ENCODE results near the gene MOB3A.
A peak's percentile ranks its signal among the peaks of the same experiment; 100 is the strongest.
"Not testable (repeated sequence)": the region's sequence is repeated elsewhere in the genome, so short reads cannot be mapped to it uniquely, and the experiment has no call there.

MOB3A gene

DNA sequence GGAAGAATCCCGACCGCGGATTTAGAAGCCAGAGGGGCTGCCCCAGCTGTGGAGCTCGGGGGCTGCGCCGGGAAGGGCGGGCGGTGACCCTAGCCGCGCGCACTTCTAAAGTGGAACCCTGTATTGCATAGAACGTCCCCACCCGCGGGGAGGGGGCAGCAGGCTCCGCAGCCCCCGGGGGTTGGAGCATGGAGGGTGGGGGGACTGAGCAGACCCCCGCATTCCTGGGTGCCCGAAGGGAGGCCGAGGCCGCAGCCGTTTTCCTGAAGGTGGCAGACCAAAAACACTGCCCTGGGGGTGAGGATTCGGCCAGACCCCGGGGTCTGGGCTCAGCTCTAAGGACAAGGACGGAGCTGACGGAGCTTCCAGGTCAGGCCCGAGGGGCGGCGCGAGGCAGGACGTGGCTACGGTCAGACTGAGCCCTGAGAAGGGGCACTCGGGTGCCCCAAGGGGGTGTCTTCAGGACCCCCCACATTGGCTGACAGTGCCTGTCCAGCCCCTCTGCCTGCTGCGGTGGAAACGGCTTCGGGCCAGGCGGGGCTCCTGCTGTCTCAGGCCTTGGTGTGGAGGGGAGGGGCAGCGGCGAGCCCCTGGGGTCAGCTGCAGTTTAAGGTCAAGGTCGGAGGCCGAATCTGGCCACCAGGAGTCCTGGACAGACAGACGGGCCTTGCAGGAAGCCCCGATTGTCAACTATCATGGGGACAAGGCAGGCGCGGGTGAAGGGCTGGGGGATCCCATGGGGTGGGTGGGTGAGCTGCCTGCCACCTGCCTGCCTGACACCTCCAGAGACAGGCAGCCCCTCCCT, 57.6 kb downstream of the MOB3A start:
- H3K4me1 ChIP-seq (ENCODE audit: insufficient read depth, insufficient read length), result peaks cover 42% of the 10 kb centered on the region
- no peaks in the 10 kb centered on the region for H3K27me3 ChIP-seq (ENCODE audit: insufficient read depth, insufficient read length)
- H3K4me3 ChIP-seq (ENCODE audit: insufficient read length, low read depth), result no peak overlapping the region
- DNase-seq (ENCODE audit: low read depth, low spot score), result no peak
- peak overlapping the region; percentile 42 for H3K9ac ChIP-seq (ENCODE audit: insufficient read length, low read depth)
- no peak for TF ChIP-seq SUZ12 (IDR thresholded peaks at IDR 0.05; ENCODE audit: extremely low read depth, insufficient read depth, insufficient read length)
- no peak for TF ChIP-seq ZNF274 (IDR thresholded peaks at IDR 0.05; ENCODE audit: low read depth, low read length)
- TF ChIP-seq YY1 (IDR thresholded peaks at IDR 0.05; ENCODE audit: insufficient read depth, insufficient read length), result no peak
- peaks cover 58% of the 10 kb centered on the region for H3K36me3 ChIP-seq (ENCODE audit: insufficient read depth, insufficient read length, low read length)
- H3K9me3 ChIP-seq (ENCODE audit: insufficient read depth, low read length), result no peaks in the 10 kb centered on the region

DNA sequence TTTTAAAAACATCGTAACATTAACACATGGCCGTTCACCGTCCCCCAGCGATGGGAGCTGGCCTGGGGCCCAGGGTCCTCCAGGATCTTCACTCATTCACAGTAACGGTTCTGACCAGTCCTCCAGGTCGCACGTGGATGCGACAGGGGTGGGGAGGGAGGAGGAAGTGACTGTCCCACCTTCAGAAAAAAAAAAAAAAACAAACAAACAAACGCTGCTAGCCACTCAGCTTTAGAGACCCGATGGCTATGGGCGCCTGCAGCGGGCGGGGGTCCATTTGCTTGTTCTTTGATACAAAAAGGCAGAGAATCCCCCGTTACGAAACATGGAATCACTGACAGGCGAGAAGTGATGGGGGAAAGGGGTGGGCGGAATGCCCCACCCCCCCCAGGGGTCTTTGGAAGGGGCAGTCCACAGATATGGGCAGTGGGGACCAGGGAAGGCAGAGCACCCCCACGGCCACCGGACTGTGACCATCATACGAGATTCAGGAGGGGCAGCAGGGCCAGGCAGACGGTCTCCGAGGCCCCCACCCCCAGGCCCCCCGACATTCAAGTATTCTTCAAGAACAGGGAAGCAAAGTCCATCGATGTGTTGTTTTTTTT, 58.4 kb downstream of the MOB3A start:
- Histone ChIP-seq H3K9ac (ENCODE audit: insufficient read length, low read depth) (no peak overlapping the region), H3K27me3 (ENCODE audit: insufficient read depth, insufficient read length) (no peaks in the 10 kb centered on the region), H3K9me3 (ENCODE audit: insufficient read depth, low read length) (no peaks in the 10 kb centered on the region), H3K4me1 (ENCODE audit: insufficient read depth, insufficient read length) (peaks cover 38% of the 10 kb centered on the region), H3K4me3 (ENCODE audit: insufficient read length, low read depth) (no peak overlapping the region), H3K36me3 (ENCODE audit: insufficient read depth, insufficient read length, low read length) (peaks cover 51% of the 10 kb centered on the region)
- DNase-seq (ENCODE audit: low read depth, low spot score), result no peak
- TF ChIP-seq ZNF274 (IDR thresholded peaks at IDR 0.05; ENCODE audit: low read depth, low read length), result no peak
- no peak for TF ChIP-seq YY1 (IDR thresholded peaks at IDR 0.05; ENCODE audit: insufficient read depth, insufficient read length)
- TF ChIP-seq SUZ12 (IDR thresholded peaks at IDR 0.05; ENCODE audit: extremely low read depth, insufficient read depth, insufficient read length), result no peak

DNA sequence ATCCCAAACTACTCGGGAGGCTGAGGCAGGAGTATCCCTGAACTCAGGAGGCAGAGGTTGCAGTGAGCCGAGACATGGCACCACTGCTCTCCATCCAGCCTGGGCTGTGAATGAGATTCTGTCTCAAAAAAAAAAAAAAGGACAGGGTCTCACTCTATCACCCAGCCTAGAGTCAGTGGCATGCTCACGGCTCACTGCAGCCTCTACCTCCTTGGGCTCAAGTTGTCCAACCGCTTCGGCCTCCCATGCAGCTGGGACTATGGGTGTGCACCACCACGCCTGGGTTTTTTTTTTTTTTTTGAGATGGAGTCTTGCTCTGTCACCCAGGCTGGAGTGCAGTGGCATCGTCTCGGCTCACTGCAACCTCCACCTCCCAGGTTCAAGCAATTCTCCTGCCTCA, 59.7 kb downstream of the MOB3A start:
- Histone ChIP-seq H3K27me3 (ENCODE audit: insufficient read depth, insufficient read length) (no peaks in the 10 kb centered on the region), H3K4me3 (ENCODE audit: insufficient read length, low read depth) (no peak overlapping the region), H3K36me3 (ENCODE audit: insufficient read depth, insufficient read length, low read length) (peaks cover 41% of the 10 kb centered on the region), H3K9ac (ENCODE audit: insufficient read length, low read depth) (no peak overlapping the region), H3K9me3 (ENCODE audit: insufficient read depth, low read length) (no peaks in the 10 kb centered on the region), H3K4me1 (ENCODE audit: insufficient read depth, insufficient read length) (peaks cover 42% of the 10 kb centered on the region)
- no peak for DNase-seq (ENCODE audit: low read depth, low spot score)
- TF ChIP-seq SUZ12 (IDR thresholded peaks at IDR 0.05; ENCODE audit: extremely low read depth, insufficient read depth, insufficient read length) (no peak), ZNF274 (IDR thresholded peaks at IDR 0.05; ENCODE audit: low read depth, low read length) (no peak), YY1 (IDR thresholded peaks at IDR 0.05; ENCODE audit: insufficient read depth, insufficient read length) (no peak)

DNA sequence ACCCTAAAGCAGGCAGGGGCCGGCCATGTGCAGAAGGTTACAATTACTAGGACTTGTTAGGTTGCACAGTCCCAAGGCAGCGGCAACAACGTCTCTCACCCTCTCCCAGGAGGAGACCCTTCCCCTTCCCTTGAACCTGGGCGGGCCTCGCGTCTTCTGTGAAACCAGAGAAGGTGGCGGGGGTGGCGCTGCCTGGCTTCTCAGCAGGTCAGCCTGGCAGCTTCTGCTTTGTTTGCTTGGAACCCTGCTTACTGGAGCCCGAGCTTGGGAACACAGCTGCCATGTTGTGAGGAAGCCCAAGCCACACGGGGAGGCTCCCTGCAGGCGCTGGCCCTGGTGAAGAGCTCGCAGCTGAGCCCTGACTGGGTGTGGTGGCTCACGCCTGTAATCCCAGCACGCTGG, 60.5 kb downstream of the MOB3A start:
- no peak for DNase-seq (ENCODE audit: low read depth, low spot score)
- H3K9ac ChIP-seq (ENCODE audit: insufficient read length, low read depth), result peak overlapping the region; percentile 59
- H3K4me1 ChIP-seq (ENCODE audit: insufficient read depth, insufficient read length), result peaks cover 34% of the 10 kb centered on the region
- no peaks in the 10 kb centered on the region for H3K9me3 ChIP-seq (ENCODE audit: insufficient read depth, low read length)
- peaks cover 33% of the 10 kb centered on the region for H3K36me3 ChIP-seq (ENCODE audit: insufficient read depth, insufficient read length, low read length)
- no peaks in the 10 kb centered on the region for H3K27me3 ChIP-seq (ENCODE audit: insufficient read depth, insufficient read length)
- TF ChIP-seq ZNF274 (IDR thresholded peaks at IDR 0.05; ENCODE audit: low read depth, low read length) (no peak), SUZ12 (IDR thresholded peaks at IDR 0.05; ENCODE audit: extremely low read depth, insufficient read depth, insufficient read length) (no peak), YY1 (IDR thresholded peaks at IDR 0.05; ENCODE audit: insufficient read depth, insufficient read length) (peak; percentile 60)
- H3K4me3 ChIP-seq (ENCODE audit: insufficient read length, low read depth), result peak overlapping the region; percentile 35

DNA sequence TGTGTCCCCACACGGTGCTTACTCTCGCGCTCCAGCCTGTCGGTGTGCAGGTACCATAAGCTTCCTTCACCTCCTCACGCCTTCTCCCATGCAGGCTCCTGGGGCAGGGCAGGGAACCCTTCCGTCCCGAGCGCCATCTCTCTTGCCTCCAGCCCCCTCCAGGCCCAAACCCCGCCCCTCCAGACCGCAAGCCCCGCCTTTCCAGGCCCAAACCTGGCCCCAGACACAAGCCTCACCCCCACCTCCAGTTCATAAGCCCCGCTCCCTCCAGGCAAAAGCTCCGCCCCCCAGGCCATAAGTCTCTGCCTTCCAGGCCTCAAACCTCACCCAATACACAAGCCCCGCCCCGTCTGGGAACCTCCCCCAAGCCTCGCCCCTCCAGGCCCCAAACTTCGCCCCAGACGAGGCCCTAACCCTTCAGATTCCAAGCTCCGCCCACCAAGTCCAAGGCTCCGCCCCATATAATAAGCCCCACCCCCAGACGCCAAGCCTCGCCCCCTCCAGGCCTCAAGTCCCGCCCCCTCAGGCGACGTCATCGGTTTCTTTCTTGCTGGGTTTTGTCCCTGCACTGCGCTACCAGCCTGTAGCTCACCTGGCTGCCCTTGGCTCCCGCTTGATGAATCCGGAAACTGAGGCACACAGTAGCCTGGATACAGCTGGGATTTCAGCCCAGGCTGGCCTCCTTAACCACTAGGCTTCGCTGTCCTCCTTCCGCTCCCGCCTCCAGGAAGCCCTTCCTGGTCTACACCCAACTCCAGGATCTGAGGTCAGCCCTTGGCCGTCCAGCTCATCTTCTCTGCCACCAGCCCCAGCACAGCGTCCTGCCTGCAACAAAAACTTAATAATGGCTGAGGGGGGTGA, 61.2 kb downstream of the MOB3A start:
- Histone ChIP-seq H3K27me3 (ENCODE audit: insufficient read depth, insufficient read length) (no peaks in the 10 kb centered on the region), H3K36me3 (ENCODE audit: insufficient read depth, insufficient read length, low read length) (peaks cover 27% of the 10 kb centered on the region), H3K9me3 (ENCODE audit: insufficient read depth, low read length) (no peaks in the 10 kb centered on the region), H3K4me1 (ENCODE audit: insufficient read depth, insufficient read length) (peaks cover 28% of the 10 kb centered on the region), H3K9ac (ENCODE audit: insufficient read length, low read depth) (peak overlapping the region; percentile 76), H3K4me3 (ENCODE audit: insufficient read length, low read depth) (peak overlapping the region; percentile 41)
- DNase-seq (ENCODE audit: low read depth, low spot score), result peak; percentile 62
- TF ChIP-seq ZNF274 (IDR thresholded peaks at IDR 0.05; ENCODE audit: low read depth, low read length), result no peak

DNA sequence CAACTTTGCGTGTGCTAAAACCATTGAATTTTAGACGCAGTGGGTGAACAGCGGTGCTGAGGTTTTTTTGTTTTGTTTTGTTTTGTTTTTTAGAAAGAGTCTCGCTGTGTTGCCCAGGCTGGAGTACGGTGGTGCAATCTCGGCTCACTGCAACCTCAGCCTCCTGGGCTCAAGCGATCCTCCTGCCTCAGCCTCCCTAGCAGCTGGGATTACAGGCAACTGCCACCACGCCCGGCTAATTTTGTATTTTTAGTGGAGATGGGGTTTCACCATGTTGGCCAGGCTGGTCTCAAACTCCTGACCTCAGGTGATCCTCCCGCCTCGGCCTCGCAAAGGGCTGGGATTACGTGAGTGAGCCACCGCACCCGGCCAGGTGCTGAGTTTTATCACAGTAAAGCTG, 61.9 kb downstream of the MOB3A start:
- H3K9ac ChIP-seq (ENCODE audit: insufficient read length, low read depth), result peak overlapping the region; percentile 76
- not testable (repeated sequence) for DNase-seq (ENCODE audit: low read depth, low spot score)

DNA sequence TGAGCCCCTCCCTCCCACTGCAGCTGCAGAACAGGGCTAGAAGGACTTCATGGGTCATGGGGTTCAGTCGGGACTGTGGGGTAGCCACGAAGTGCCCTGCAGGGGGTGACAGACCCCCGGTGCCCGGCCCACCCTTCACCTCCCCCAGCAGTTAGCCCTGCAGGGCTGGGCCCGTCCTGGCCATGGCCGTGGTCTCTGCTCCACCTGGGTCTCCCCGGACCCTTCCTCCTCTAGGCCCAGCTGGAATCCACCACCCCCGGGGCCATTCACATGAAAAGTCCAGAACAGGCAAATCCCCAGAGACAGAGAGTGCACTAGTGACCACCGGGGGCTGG, 62.3 kb downstream of the MOB3A start:
- no peak for TF ChIP-seq SUZ12 (IDR thresholded peaks at IDR 0.05; ENCODE audit: extremely low read depth, insufficient read depth, insufficient read length)
- no peak for TF ChIP-seq ZNF274 (IDR thresholded peaks at IDR 0.05; ENCODE audit: low read depth, low read length)
- TF ChIP-seq YY1 (IDR thresholded peaks at IDR 0.05; ENCODE audit: insufficient read depth, insufficient read length), result no peak
- no peak for DNase-seq (ENCODE audit: low read depth, low spot score)
- peaks cover 15% of the 10 kb centered on the region for H3K36me3 ChIP-seq (ENCODE audit: insufficient read depth, insufficient read length, low read length)
- no peak overlapping the region for H3K4me3 ChIP-seq (ENCODE audit: insufficient read length, low read depth)
- H3K9me3 ChIP-seq (ENCODE audit: insufficient read depth, low read length), result peaks cover 3% of the 10 kb centered on the region; the same call in 1 of the 2 replicates
- H3K27me3 ChIP-seq (ENCODE audit: insufficient read depth, insufficient read length), result no peaks in the 10 kb centered on the region
- H3K9ac ChIP-seq (ENCODE audit: insufficient read length, low read depth), result no peak overlapping the region
- peaks cover 22% of the 10 kb centered on the region for H3K4me1 ChIP-seq (ENCODE audit: insufficient read depth, insufficient read length)

More for the DNA sequence above, 61.9 kb downstream of the MOB3A start:
- Histone ChIP-seq H3K4me1 (ENCODE audit: insufficient read depth, insufficient read length) (peaks cover 25% of the 10 kb centered on the region), H3K4me3 (ENCODE audit: insufficient read length, low read depth) (peak overlapping the region; percentile 41), H3K36me3 (ENCODE audit: insufficient read depth, insufficient read length, low read length) (peaks cover 19% of the 10 kb centered on the region)
- H3K9me3 ChIP-seq (ENCODE audit: insufficient read depth, low read length); H3K27me3 ChIP-seq (ENCODE audit: insufficient read depth, insufficient read length): not testable (repeated sequence)
